OCI-LY7 (cell line): ENCODE results near the gene FAM170B. TPM values are rescaled to one million over a fixed set of nuclear protein-coding genes. Genes with fewer than 3 reads are reported as not detected.

Experiments
- BruUV-seq: library from RNA; stranded (reverse); fragments of 400-500 nt; replicated peaks from 2 replicates; lab custom pipeline; 2021; lab: Mats Ljungman, UMichigan
- CTCF ChIA-PET: fragments of 300-600 bp; sonication (Branson Sonifier 250); formaldehyde crosslinking; loops from one replicate; lab custom pipeline; 2022; ENCODE audit warnings: antibody characterized with exemption; ENCODE audit not compliant: unreplicated experiment; lab: Charles Lee
- POLR2A ChIA-PET: fragments of 300-600 bp; sonication (Branson Sonifier 250); formaldehyde crosslinking; loops from one replicate; lab custom pipeline; 2022; ENCODE audit warnings: antibody characterized with exemption; lab: Charles Lee
- DNase-seq: peaks from one replicate; pipeline ENCODE4 v3.0.0-alpha.2; 2015; ENCODE audit warnings: low spot score
- H2AFZ ChIP-seq: fragments of 200-600 bp; sonication (generic), shearing (Covaris generic); 2 replicates; pipeline ENCODE4 v1.6.1; 2014; ENCODE audit warnings: mild to moderate bottlenecking, antibody characterized with exemption, low read length, moderate library complexity
- H3K27ac ChIP-seq: fragments of 200-600 bp; sonication (generic); 2 replicates; pipeline ENCODE4 v1.5.1; 2014; ENCODE audit warnings: mixed run types, low read depth, mild to moderate bottlenecking, moderate library complexity, low read length, inconsistent platforms; ENCODE audit not compliant: poor library complexity, severe bottlenecking
- H3K36me3 ChIP-seq: fragments of 200-600 bp; sonication (generic); 2 replicates; pipeline ENCODE4 v1.6.1; 2014; ENCODE audit warnings: mild to moderate bottlenecking, antibody characterized with exemption, low read length, moderate library complexity, mixed read lengths; ENCODE audit not compliant: insufficient read depth
- H3K4me1 ChIP-seq: fragments of 200-600 bp; sonication (generic); 2 replicates; pipeline ENCODE4 v1.5.1; 2014; ENCODE audit warnings: mild to moderate bottlenecking, low read length; ENCODE audit not compliant: insufficient read depth, poor library complexity, severe bottlenecking
- H3K4me2 ChIP-seq: fragments of 200-600 bp; sonication (generic); 2 replicates; pipeline ENCODE4 v1.6.1; 2014; ENCODE audit warnings: mild to moderate bottlenecking, low read length
- H3K4me3 ChIP-seq: fragments of 200-600 bp; sonication (generic); 2 replicates; pipeline ENCODE4 v1.5.1; 2014; ENCODE audit warnings: mild to moderate bottlenecking, low read depth, low read length; ENCODE audit not compliant: poor library complexity, severe bottlenecking
- H3K79me2 ChIP-seq: fragments of 200-600 bp; sonication (generic); 2 replicates; pipeline ENCODE4 v1.6.1; 2016; ENCODE audit warnings: low read depth, mild to moderate bottlenecking, low read length, moderate library complexity, mixed read lengths; ENCODE audit not compliant: insufficient read depth
- H3K9me2 ChIP-seq: fragments of 200-600 bp; sonication (generic); 2 replicates; pipeline ENCODE4 v1.6.1; 2016; ENCODE audit warnings: mild to moderate bottlenecking, low read length, mixed read lengths; ENCODE audit not compliant: insufficient read depth
- H3K9me3 ChIP-seq: fragments of 200-600 bp; sonication (generic); 2 replicates; pipeline ENCODE4 v1.6.1; 2014; ENCODE audit warnings: mild to moderate bottlenecking, mixed run types, low read length, mixed read lengths
- H4K20me1 ChIP-seq: fragments of 200-600 bp; sonication (generic); 2 replicates; pipeline ENCODE4 v1.6.1; 2014; ENCODE audit warnings: mild to moderate bottlenecking, antibody characterized with exemption, low read length, moderate library complexity, mixed read lengths; ENCODE audit not compliant: insufficient read depth
- EZH2phosphoT487 ChIP-seq: fragments of 200-600 bp; sonication (generic); IDR thresholded peaks from 2 replicates; pipeline ENCODE4 v1.6.1; 2018; ENCODE audit warnings: low read depth, borderline replicate concordance, mild to moderate bottlenecking, mixed run types, antibody characterized with exemption, low read length, moderate library complexity, mixed read lengths
- intact Hi-C: fragments of 100-400 bp; cut with micrococcal nuclease; formaldehyde crosslinking; loops from one replicate; pipeline ENCODE4 v1.10.0; 2022; ENCODE audit not compliant: unreplicated experiment
- total RNA-seq, 2 experiments: library from RNA; depleted of rRNA in 1 of 2; stranded (reverse); fragments of >200 nt in 1 of 2; shearing (Covaris generic) in 1 of 2; gene quantifications; 2 replicates each; pipeline ENCODE4 v1.2.3, GENCODE V29; 2014 to 2022
- TF ChIP-seq, protein P1 (sequence below): fragments of 200-600 bp; sonication (generic); conservative IDR thresholded peaks from 2 replicates; pipeline ENCODE4 v1.5.1; 2014; ENCODE audit warnings: mild to moderate bottlenecking, antibody characterized with exemption, low read length, moderate library complexity, mixed read lengths

FAM170B gene
- total RNA-seq, 2 experiments from 2014 or later, result 0.23 to 0.38 TPM

DNA sequence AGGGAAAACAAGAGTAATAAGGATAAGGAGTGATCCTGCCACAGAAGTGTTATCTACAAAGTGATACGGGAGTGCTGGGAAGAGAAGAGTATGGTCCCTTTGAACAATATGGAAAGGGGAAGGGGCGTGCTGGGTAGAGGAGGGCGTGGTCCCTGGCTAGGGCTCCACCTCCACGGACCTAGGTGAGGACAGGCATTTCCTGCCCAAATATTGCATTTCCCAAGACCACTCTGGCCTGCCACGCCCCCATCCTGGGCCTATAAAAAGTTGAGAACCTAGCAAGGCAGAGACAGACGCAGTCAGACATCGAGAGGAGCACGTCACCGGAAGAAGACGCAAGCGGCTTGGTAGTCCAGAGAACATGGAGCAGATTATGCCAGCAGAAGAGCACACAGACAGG is 41.3 kb downstream of the FAM170B start:
- Histone ChIP-seq H3K4me2 (no peak overlapping the region), H3K36me3 (no peaks in the 10 kb centered on the region), H3K9me2 (no peaks in the 10 kb centered on the region), H3K9me3 (peaks cover under 1% of the 10 kb centered on the region; the same call in 1 of the 2 replicates), H3K4me3 (no peak overlapping the region), H3K79me2 (no peaks in the 10 kb centered on the region), H2AFZ (no peak overlapping the region), H3K4me1 (no peaks in the 10 kb centered on the region), H4K20me1 (no peaks in the 10 kb centered on the region), H3K27ac (no peak overlapping the region)
- DNase-seq, result no peak
- no peak for TF ChIP-seq EZH2phosphoT487
- TF ChIP-seq, protein P1, sequence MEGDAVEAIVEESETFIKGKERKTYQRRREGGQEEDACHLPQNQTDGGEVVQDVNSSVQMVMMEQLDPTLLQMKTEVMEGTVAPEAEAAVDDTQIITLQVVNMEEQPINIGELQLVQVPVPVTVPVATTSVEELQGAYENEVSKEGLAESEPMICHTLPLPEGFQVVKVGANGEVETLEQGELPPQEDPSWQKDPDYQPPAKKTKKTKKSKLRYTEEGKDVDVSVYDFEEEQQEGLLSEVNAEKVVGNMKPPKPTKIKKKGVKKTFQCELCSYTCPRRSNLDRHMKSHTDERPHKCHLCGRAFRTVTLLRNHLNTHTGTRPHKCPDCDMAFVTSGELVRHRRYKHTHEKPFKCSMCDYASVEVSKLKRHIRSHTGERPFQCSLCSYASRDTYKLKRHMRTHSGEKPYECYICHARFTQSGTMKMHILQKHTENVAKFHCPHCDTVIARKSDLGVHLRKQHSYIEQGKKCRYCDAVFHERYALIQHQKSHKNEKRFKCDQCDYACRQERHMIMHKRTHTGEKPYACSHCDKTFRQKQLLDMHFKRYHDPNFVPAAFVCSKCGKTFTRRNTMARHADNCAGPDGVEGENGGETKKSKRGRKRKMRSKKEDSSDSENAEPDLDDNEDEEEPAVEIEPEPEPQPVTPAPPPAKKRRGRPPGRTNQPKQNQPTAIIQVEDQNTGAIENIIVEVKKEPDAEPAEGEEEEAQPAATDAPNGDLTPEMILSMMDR, result no peak
- CTCF ChIA-PET, result no interaction called here
- BruUV-seq, result no TSS peak
- intact Hi-C loops, result no loop called here
- POLR2A ChIA-PET, result no interaction called here

DNA sequence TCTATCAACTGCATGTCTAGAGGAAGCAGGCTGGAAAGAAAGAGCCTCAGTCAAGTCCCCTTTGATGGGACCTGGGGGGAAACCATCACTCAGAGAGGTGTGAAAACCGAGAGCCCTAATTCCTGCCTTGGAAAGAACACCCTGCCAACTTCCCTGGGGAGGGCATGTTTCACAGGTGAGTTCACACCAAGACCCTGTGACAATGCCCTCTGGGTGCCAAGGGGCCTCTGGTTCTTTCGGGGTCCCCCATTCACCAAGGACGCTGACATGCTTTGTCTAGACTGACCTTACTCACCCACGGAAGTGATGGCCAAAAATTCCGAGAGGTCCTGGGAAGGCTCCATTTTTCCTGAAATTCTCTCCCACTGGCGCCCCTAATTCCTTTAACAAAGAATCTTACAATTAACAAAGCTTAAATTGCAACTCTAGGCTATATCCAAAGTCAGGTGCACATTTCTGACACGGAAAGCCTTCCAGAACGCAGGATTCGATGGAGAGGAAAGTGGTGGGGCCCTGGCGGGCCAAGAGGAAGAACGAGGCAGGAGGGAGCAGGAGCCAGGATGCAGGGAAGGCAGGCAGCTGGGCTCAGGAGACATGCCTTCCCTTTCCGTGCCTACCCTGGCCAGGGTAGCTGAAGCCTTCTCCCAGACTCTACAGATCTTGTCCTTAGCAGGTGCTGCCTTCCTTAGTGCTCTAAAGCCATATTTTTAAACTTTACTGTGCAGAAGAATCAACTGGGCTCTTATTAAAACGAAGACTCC is 42.2 kb downstream of the FAM170B start:
- H2AFZ ChIP-seq, result no peak overlapping the region
- H3K4me1 ChIP-seq, result no peaks in the 10 kb centered on the region
- ChIA-PET CTCF (no interaction called here), POLR2A (no interaction called here)
- no peaks in the 10 kb centered on the region for H3K36me3 ChIP-seq
- no peak for TF ChIP-seq EZH2phosphoT487
- TF ChIP-seq, protein P1, result no peak
- intact Hi-C loops, result no loop called here
- DNase-seq, result no peak
- no peak overlapping the region for H3K27ac ChIP-seq
- no peak overlapping the region for H3K4me2 ChIP-seq
- H3K79me2 ChIP-seq, result no peaks in the 10 kb centered on the region
- H3K9me3 ChIP-seq, result peaks cover 9% of the 10 kb centered on the region
- BruUV-seq, result no TSS peak
- H3K4me3 ChIP-seq, result no peak overlapping the region
- no peaks in the 10 kb centered on the region for H3K9me2 ChIP-seq
- H4K20me1 ChIP-seq, result no peaks in the 10 kb centered on the region
